Kidney tubule cell (primary cell): ENCODE results near the gene DHRS12.
A peak's percentile ranks its signal among the peaks of the same experiment; 100 is the strongest.

Experiments used
- DNase-seq: peaks from one replicate; pipeline ENCODE4 v3.0.0-alpha.2; 2018; ENCODE audit warnings: low spot score

The DHRS12 gene

GRCh38 chr13:51759240-51759639 lies 44.7 kb downstream of the DHRS12 start:
- DNase-seq: no peak

- no peak for DNase-seq
Observed at GRCh38 chr13:51758691-51759090, 45.3 kb downstream of the DHRS12 start.

GRCh38 chr13:51756651-51757050 lies 47.3 kb downstream of the DHRS12 start:
- no peak for DNase-seq

GRCh38 chr13:51747438-51748434 lies 56.2 kb downstream of the DHRS12 start:
- no peak for DNase-seq

- no peak for DNase-seq
Observed at GRCh38 chr13:51746802-51747201, 57.2 kb downstream of the DHRS12 start.

- DNase-seq: no peak
Observed at GRCh38 chr13:51745243-51745642, 58.7 kb downstream of the DHRS12 start.

GRCh38 chr13:51742611-51743010 lies 61.4 kb downstream of the DHRS12 start:
- no peak for DNase-seq

- no peak for DNase-seq
Observed at GRCh38 chr13:51742031-51742430, 61.9 kb downstream of the DHRS12 start.

- DNase-seq: no peak
Observed at GRCh38 chr13:51740698-51741097, 63.3 kb downstream of the DHRS12 start.

GRCh38 chr13:51739027-51739764 lies 64.8 kb downstream of the DHRS12 start:
- DNase-seq: no peak

- DNase-seq: no peak
Observed at GRCh38 chr13:51738226-51738905, 65.6 kb downstream of the DHRS12 start.

GRCh38 chr13:51737609-51738008 lies 66.4 kb downstream of the DHRS12 start:
- DNase-seq: no peak

- peak; percentile 26 for DNase-seq
Observed at GRCh38 chr13:51734786-51735185, 69.2 kb downstream of the DHRS12 start.

GRCh38 chr13:51733374-51734298 lies 70.3 kb downstream of the DHRS12 start:
- no peak for DNase-seq

GRCh38 chr13:51731759-51732158 lies 72.2 kb downstream of the DHRS12 start:
- no peak for DNase-seq

GRCh38 chr13:51730927-51731326 lies 73.0 kb downstream of the DHRS12 start:
- DNase-seq: no peak

GRCh38 chr13:51729866-51730553 lies 74.0 kb downstream of the DHRS12 start:
- DNase-seq: peak; percentile 73

GRCh38 chr13:51728972-51729371 lies 75.0 kb downstream of the DHRS12 start:
- peak; percentile 54 for DNase-seq

GRCh38 chr13:51728275-51728673 lies 75.7 kb downstream of the DHRS12 start:
- peak; percentile 10 for DNase-seq

GRCh38 chr13:51727634-51728274 lies 76.2 kb downstream of the DHRS12 start:
- DNase-seq: no peak
